ENCODE results near the gene SEPTIN10. TPM values are rescaled to one million over a fixed set of nuclear protein-coding genes. Genes with fewer than 3 reads are reported as not detected.

The SEPTIN10 gene
- total RNA-seq, 1 experiment from 2014 or later = 113 TPM

DNA sequence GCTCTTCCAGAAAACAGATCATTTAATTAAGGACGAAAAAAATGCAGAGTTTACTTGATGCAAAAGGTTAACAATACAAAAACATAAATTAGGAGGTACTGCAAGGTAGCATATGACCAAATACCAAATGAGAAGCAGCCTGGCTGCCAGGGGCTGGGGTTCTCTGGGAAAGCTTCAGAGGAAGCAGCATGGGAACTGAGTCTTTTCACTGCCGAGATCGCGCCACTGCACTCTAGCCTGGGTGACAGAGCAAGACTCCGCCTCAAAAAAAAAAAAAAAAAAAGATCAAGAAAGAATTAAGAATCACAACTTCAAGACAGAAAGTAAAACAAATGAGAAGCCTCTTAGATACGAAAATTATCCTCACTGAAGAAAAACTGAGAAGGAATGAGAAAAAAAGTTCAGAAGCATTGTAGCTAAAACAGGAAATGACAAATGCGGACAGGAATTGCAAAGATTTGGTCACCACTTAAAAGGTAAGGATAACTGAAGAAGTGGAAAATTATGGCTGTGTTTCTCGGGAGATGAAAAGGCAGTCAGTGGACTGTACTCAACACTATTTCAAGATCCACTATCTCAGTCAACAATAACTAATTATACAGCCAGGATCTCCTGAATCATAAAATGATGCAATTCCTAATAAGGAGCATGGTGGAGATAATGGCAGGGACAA, 4.3 kb downstream of the SEPTIN10 start (continued):
- TF ChIP-seq REST (IDR thresholded peaks at IDR 0.05; ENCODE audit: low read depth) = no peak
- no peak for TF ChIP-seq TCF7L2 (IDR thresholded peaks at IDR 0.05; ENCODE audit: borderline replicate concordance, extremely low read depth, insufficient read depth, insufficient read length)
- peak; percentile 62 for TF ChIP-seq CBX3 (IDR thresholded peaks at IDR 0.05; ENCODE audit: low read depth)
- TF ChIP-seq SIN3A (IDR thresholded peaks at IDR 0.05; ENCODE audit: low read depth) = peak; percentile 50; the same call in 1 of the 2 replicates
- peak; percentile 84 for TF ChIP-seq CEBPB (IDR thresholded peaks at IDR 0.05; ENCODE audit: low read depth)
- TF ChIP-seq EGR1 (IDR thresholded peaks at IDR 0.05; ENCODE audit: low read depth) = no peak
- TF ChIP-seq EZH2 (IDR thresholded peaks at IDR 0.05) = no peak
- TF ChIP-seq, protein P1, sequence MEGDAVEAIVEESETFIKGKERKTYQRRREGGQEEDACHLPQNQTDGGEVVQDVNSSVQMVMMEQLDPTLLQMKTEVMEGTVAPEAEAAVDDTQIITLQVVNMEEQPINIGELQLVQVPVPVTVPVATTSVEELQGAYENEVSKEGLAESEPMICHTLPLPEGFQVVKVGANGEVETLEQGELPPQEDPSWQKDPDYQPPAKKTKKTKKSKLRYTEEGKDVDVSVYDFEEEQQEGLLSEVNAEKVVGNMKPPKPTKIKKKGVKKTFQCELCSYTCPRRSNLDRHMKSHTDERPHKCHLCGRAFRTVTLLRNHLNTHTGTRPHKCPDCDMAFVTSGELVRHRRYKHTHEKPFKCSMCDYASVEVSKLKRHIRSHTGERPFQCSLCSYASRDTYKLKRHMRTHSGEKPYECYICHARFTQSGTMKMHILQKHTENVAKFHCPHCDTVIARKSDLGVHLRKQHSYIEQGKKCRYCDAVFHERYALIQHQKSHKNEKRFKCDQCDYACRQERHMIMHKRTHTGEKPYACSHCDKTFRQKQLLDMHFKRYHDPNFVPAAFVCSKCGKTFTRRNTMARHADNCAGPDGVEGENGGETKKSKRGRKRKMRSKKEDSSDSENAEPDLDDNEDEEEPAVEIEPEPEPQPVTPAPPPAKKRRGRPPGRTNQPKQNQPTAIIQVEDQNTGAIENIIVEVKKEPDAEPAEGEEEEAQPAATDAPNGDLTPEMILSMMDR (IDR thresholded peaks at IDR 0.05 in 2 of 3, conservative IDR thresholded peaks at IDR 0.05 in 1 of 3; ENCODE audit: borderline replicate concordance in 1 of 3, insufficient read depth in 1 of 3, low read depth in 2 of 3, low read length in 2 of 3) = no peak
